GM19238 (cell line): ENCODE measurements around the gene OAS2.

Experiments
- DNase-seq: peaks from one replicate; pipeline ENCODE4 v3.0.0; 2011; ENCODE audit warnings: low spot score; ENCODE audit not compliant: insufficient read length

OAS2 gene

GRCh38 chr12:113056631-113057488, 78.5 kb downstream of the OAS2 start, which contains the start of gene DTX1:
Gene DTX1, plus strand, starts transcription at chr12:113056730. Its CDS starts 1,463 bp downstream, at chr12:113058193.
- DNase-seq = no peak

- DNase-seq = no peak
These were observed 79.5 kb downstream of the OAS2 start for GRCh38 chr12:113057565-113058485.

GRCh38 chr12:113058553-113058952, 80.2 kb downstream of the OAS2 start:
- no peak for DNase-seq

GRCh38 chr12:113059071-113059595, 80.8 kb downstream of the OAS2 start:
- no peak for DNase-seq

GRCh38 chr12:113060336-113060960, 82.1 kb downstream of the OAS2 start:
- DNase-seq = no peak

- DNase-seq = no peak
These were observed 82.9 kb downstream of the OAS2 start for GRCh38 chr12:113061061-113061694.
